HepG2 (cell line): ENCODE data around the gene PLA1A. TPM values are rescaled to one million over a fixed set of nuclear protein-coding genes. Genes with fewer than 3 reads are reported as not detected.

ENCODE experiments used
- AGO1 ChIP-seq: fragments of 200-400 bp; formaldehyde crosslinking; IDR thresholded peaks from 2 replicates; pipeline ENCODE4 v1.6.1; 2017; ENCODE audit warnings: mild to moderate bottlenecking, low read depth, low read length, moderate library complexity; ENCODE audit not compliant: poor library complexity, severe bottlenecking
- HOXA5 ChIP-seq: sonication (generic); formaldehyde crosslinking; IDR thresholded peaks from 2 replicates; pipeline ENCODE4 v1.4.0; 2020; ENCODE audit warnings: missing genetic modification reagents
- KMT2B ChIP-seq: IDR thresholded peaks from 2 replicates; pipeline ENCODE4 v1.6.1; 2016; ENCODE audit warnings: missing genetic modification reagents, missing compliant biosample characterization
- NFKB2 ChIP-seq: sonication (generic); formaldehyde crosslinking; IDR thresholded peaks from 2 replicates; pipeline ENCODE4 v1.4.0; 2020; ENCODE audit warnings: missing genetic modification reagents, borderline replicate concordance
- PHF5A ChIP-seq: IDR thresholded peaks from one replicate; pipeline ENCODE4 v1.6.1; 2018; ENCODE audit warnings: low read depth, missing genetic modification reagents; ENCODE audit not compliant: unreplicated experiment
- SP140L ChIP-seq: sonication (generic); formaldehyde crosslinking; IDR thresholded peaks from 2 replicates; pipeline ENCODE4 v1.4.0; 2020; ENCODE audit warnings: missing genetic modification reagents, borderline replicate concordance
- USF2 ChIP-seq, 2 experiments: sonication (generic) in 1 of 2; formaldehyde crosslinking in 1 of 2; IDR thresholded peaks; 2 replicates each; pipeline versions ENCODE4 v1.5.1 to v1.6.1; 2011 to 2020; ENCODE audit warnings: borderline replicate concordance in 1 of 2, low read depth in 1 of 2, low read length in 1 of 2, mild to moderate bottlenecking in 1 of 2, missing genetic modification reagents in 1 of 2, moderate library complexity in 1 of 2
- ZBTB33 ChIP-seq: sonication (generic); formaldehyde crosslinking; IDR thresholded peaks from 2 replicates; pipeline ENCODE4 v1.4.0; 2020; ENCODE audit warnings: missing genetic modification reagents
- ZFY ChIP-seq: sonication (generic); formaldehyde crosslinking; IDR thresholded peaks from 2 replicates; pipeline ENCODE4 v1.4.0; 2020; ENCODE audit warnings: missing genetic modification reagents
- ZNF512 ChIP-seq: sonication (generic); formaldehyde crosslinking; IDR thresholded peaks from 2 replicates; pipeline ENCODE4 v1.4.0; 2020; ENCODE audit warnings: mild to moderate bottlenecking, missing genetic modification reagents
- ZNF598 ChIP-seq: sonication (generic); formaldehyde crosslinking; IDR thresholded peaks from 2 replicates; pipeline ENCODE4 v1.5.1; 2020; ENCODE audit warnings: mild to moderate bottlenecking, missing genetic modification reagents, borderline replicate concordance
- ZNF740 ChIP-seq: sonication (generic); formaldehyde crosslinking; IDR thresholded peaks from 2 replicates; pipeline ENCODE4 v1.4.0; 2020; ENCODE audit warnings: missing genetic modification reagents
- ZNF761 ChIP-seq: sonication (generic); formaldehyde crosslinking; conservative IDR thresholded peaks from 2 replicates; pipeline ENCODE4 v1.4.0; 2020; ENCODE audit warnings: mild to moderate bottlenecking, missing genetic modification reagents
- ZSCAN31 ChIP-seq: sonication (generic); formaldehyde crosslinking; IDR thresholded peaks from 2 replicates; pipeline ENCODE4 v1.5.0; 2020; ENCODE audit warnings: low read depth, mild to moderate bottlenecking, missing genetic modification reagents
- polyA plus RNA-seq, 8 experiments: library from polyadenylated mRNA; depleted of rRNA in 3 of 8; stranded (reverse) in 7 of 8; unstranded in 1 of 8; fragments of >200 nt; fragmentation: Illumina TruSeq in 4 of 8; extraction: Trizol in 4 of 8; gene quantifications; 2 replicates each; pipeline versions ENCODE4 v1.2.1 to v1.2.3, GENCODE V29; 2011 to 2016; ENCODE audit warnings: low read depth in 4 of 8, missing spikeins in 1 of 8, mixed read lengths in 1 of 8; ENCODE audit not compliant: insufficient read depth in 1 of 8
- total RNA-seq, 5 experiments: library from RNA; depleted of rRNA; stranded (reverse); fragments of >200 nt; fragmentation: Illumina TruSeq; extraction: Trizol; gene quantifications; 2 replicates each; pipeline ENCODE4 v1.2.3, GENCODE V29; 2016; ENCODE audit warnings: low read depth in 1 of 5

Gene PLA1A
- total and polyA plus RNA-seq, 2 of the 13 experiments (the other 11 are each of a cell fraction or from before 2014, with no cell fraction given), result 0.11 to 0.18 TPM

- TF ChIP-seq ZNF740 (peak; percentile 49; the same call in 1 of the 2 replicates), ZSCAN31 (CRISPR knock-in tag) (peak; percentile 78; the same call in 1 of the 2 replicates), ZFY (CRISPR knock-in tag) (peak; percentile 96), AGO1 (no peak), SP140L (CRISPR knock-in tag) (no peak), ZNF512 (CRISPR knock-in tag) (no peak), PHF5A (CRISPR knock-in tag) (no peak), USF2 (IDR thresholded peaks at IDR 0.05; ENCODE audit: low read depth, low read length) (no peak), USF2 (CRISPR knock-in tag; IDR thresholded peaks at IDR 0.05; ENCODE audit: borderline replicate concordance) (no peak; the same call in 1 of the 2 replicates), KMT2B (CRISPR knock-in tag) (peak; percentile 80), ZNF761 (CRISPR knock-in tag) (0 out of 2 replicates have a peak, but pooled peaks have one; percentile 23), NFKB2 (CRISPR knock-in tag) (peak; percentile 31; the same call in 1 of the 2 replicates), ZBTB33 (CRISPR knock-in tag) (no peak), HOXA5 (CRISPR knock-in tag) (no peak), ZNF598 (peak; percentile 38; the same call in 1 of the 2 replicates)
Measured at GRCh38 chr3:119676771-119677640, 79.3 kb downstream of the PLA1A start, which contains the start of gene COX17 (continued).
